Brain pericyte (primary cell): ENCODE results near the gene PRND.
"Not testable (repeated sequence)": the region's sequence is repeated elsewhere in the genome, so short reads cannot be mapped to it uniquely, and the experiment has no call there.

ENCODE experiments used
- DNase-seq: peaks from one replicate; pipeline ENCODE4 v3.0.0-alpha.2; 2012; ENCODE audit warnings: low read depth, low spot score

Gene PRND

DNA sequence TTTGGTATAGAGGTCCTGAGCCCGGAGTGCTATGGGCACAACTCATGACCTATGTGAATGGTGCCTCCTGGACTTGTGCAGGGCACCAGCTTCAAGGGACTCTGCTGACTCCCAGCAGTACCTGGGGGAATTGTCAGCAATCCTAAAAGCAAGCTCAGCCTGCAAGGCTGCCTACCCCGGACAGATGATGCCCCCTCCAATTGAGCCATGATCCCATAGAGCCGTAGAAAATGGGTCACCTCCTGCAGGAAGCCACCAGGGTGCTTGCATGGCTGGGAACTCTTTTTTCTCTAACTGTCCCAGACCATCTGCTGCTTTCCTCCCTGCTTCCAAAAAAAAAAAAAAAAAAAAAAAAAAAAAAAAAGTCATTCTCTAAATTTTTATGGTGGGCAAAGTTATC, 12.9 kb upstream of the PRND start:
- no peak for DNase-seq

DNA sequence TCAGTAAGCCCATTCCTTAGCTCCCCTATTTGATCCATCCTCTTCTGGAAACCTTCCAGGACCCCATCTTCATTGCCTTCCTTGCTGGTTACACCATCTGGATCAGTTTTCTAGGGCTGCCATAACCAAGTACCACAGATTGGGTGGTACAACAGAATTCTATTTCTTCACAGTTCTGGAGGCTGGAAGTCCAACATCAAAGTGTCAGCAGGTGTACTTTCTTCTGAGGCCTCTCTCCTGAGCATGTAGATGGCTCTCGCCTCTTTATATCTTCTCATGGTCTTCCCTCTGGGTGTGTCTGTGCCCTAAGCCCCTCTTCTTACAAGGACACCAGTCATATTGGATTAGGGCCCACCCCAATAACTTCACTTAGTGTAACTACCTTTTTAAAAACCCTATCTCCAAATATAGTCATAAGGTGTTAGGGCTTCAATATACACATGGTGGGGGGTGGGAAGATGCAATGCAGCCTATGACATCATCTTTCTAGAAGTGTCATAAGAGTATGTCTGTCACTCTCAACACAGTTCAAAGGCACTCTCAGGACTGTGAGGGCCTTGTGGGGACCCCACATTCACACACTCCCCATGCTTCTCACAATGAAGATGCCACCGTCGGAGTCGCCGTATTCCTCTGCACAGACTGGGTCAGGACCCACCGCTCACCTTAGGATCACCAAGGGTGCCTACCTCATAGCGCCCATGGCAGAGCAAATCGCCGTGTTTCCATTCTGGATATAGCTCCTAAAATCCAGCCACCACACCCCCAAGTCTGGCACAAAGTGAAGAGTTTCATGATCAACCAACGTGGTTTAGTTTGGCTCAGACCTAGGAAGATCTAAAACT, 12.2 kb upstream of the PRND start:
- DNase-seq, result no peak

DNA sequence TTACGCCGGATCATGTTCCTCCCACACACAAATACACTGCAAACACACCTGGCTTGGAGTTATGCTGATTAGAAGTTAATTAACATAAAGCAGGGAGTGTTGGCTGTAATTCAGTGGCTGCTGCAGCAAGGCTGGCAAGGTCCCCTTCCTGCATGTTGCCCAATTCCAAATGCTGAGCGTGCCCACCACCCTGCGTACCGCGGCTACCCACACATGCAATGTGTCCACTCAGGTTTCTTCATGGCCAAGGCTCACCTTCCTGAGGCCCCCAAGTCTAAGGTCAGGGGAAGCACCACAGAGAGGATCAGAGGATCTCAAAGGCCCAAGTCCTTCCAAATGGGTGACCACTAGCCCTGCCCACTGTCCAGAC, 11.6 kb upstream of the PRND start:
- DNase-seq, result no peak

DNA sequence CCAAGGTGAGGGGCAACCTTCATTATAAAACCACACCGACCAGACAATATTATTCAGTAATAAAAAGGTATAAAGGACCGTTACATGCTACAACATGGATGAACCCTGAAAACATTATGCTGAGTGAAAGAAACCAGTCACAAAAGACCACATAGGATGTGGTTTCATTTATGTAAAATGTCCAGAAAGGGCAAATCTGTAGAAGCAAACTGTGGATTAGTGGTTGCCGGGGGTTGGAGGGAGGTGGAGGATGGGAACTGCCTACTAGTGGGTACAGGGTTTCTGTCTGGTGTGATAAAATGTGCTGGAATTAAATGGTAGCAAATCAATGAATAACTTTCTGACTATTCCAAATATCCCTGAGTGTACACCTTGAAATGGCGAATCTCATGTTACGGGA, 10.2 kb upstream of the PRND start:
- DNase-seq, result no peak

DNA sequence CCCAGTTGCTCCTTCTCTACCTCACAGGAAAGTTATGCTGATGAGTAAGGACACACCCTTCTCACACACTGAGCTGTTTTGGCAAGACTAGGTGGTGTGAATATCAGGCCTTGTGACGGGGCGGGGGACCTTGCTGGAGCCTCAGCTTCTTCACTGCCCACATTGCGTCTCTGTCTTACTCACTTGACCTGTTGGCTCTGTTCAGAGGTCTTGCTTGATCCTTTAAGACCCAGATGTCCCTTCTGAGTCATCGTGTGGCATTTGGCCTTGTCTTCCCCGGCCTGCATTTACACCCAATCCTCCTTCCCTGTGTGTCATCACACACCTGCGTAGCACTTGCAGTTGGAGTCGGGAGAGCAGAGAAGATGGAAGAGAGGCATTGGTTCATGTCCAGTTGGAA, 8.3 kb upstream of the PRND start:
- DNase-seq, result no peak

DNA sequence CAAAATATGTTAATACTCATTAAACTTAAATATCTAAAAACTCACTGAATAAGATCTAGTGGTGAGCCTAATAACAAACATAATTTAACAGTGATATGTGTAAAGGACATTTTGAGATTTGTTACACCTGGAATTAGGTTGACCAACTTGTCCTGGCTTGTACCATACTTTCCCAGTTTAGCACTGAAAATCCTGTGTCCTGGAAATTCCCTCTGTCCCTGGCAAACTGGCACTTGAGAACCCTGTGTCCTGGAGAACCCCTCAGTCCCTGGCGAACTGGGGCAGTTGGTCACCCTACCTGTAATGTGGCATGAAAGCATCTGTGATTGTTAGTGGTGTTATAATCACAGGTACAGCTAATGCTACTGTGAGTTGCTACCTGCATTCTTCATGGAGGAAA, 6.9 kb upstream of the PRND start:
- no peak for DNase-seq

DNA sequence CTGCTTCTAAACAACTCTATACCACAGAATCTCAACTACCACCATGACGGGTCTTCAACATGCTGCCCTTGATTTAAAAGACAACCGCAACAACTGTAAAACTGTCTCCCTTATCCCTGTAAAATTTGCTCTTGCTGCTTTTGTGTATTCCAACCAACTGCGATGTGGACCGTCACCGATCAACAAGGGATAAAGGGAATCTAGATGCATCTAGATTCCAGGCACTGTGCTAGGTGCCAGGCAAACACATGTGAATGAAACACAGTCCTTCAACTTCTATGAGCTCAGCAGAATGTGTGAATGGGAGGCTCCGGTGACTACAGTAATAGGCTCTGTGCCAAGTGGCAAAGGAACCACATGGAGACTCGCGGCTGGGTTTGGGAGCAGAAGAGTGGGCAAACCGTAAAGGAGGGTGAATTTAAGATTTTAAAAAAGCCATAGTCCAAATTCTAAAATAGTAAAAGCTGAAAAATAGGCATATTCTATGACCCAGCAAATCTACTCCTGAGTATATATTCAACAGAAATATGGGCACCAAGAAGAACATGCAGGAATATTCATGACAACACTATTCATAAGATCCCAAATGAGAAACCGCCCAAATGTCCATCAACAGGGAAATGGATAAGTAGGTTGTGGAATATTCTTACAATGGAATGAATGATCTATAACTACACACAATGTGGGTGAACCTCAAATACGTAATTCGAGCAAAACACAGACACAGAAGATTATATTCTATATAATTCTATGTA, 3.7 kb upstream of the PRND start:
- DNase-seq, result no peak

DNA sequence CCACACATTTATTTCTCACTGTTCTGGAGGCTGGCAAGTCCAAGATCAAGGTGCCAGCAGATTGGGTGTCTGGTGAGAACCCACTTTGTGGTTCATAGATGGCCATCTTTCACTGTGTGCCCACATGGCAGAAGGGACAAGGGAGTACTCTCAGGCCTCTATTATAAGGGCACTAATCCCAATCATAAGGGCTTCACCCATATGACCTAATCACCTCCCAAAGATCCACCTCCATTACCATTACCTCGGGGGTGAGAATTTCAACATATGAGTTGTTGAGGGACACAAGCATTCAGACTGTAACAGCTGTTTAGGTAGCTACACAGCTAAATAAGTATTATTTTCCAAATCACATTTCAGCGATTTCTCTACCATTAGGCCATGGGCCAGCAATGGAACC, 2.5 kb upstream of the PRND start:
- no peak for DNase-seq

DNA sequence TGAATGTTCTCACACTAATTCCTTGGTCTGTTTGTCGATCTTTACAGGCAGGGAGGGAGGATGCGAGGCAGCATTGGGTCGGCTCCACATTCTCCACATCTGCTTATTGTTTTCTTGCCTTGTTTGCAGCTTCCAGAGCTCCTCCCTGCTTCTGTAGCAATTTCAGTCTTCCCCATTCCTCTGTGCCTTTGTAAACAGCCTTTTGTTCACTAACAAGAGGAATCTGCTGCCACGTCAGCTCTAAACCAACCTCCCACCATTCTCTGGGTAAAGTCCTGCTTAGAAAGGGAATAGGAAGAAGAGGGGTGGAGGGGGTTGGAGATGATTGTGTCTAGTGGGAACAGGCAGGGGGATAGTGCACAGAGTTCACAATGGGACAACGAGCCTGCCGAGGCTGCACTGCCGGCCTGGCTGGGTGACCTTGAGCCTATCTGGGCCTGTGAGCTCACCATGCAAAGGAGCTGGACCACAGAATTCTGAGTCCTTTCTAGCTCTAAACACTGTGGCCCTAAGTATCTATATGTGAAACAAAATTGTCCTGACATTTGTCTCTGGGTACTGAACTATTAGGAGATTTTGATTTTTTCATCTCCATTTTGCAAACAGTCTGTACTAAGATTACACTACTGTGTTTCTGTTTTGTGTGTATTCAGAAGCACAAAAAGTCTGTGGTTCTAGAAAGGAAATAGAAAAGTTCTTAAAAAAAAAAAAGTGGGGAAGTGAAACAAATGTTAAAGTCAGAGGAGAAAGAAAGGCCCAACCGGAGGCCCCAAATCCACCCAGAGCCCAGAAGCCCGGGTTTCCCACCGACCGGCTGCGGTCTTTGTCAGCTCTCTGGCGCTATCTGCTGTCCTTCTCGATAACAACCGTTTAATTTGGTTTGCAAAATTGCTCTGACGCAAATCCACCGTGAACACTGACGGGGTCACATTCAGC, 1.4 kb upstream of the PRND start:
- DNase-seq, result no peak

DNA sequence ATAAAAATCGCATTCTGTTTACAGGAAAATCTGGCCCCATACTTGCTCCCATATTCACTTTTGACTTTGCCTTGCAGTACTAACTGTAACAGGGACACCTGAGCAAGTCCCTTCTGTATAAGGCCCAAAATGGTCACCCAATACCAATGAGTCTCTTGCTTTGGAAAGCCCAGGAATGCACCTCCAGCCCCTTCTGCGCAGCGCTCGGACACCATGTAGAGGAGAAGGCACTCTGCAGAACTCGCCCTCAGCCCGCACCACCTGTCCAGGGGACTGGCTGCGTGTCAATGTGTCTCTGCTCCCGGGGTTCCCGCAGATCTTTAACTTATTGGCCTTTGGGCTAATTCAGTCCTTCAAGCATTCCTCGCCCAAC, 746 bp upstream of the PRND start:
- no peak for DNase-seq

DNA sequence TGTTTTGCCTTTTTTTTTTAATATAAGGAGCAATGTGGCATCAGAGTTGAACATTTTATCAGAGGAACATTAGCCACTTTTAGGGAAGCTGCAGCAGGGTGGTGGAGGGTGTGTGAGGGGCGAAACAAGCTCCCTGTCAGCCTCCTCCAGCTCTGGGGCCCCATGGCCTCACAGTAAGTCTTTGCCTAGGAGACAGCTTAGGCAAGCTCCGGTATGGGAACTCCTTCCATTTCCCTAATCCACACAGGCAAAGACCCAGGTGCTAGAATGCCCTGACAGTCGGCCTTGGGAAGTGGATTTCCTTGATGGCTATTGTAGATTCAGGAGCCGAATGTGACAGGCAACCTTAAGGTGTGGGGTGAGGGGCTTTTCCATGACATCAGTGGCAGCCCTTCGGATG, 862 bp downstream of the PRND start:
- no peak for DNase-seq

DNA sequence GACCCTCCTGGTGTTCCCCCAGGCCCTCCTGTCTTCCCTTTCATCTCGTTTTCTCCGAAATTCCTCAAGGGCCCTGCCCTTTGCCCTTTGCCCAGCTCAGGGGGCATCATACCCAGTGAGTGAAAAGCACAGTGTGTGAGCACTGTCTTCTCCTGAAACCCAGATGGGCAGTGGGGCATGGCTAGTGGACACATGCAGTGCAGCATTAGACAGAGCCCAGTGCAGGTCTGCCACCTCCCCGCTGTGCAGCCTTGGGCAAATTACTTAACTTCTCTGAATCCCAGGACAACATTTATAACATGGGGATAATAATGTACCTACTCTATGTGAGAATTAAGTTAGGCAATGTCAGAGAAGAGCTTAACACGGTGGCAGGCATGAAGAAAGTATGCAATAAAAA, 1.3 kb downstream of the PRND start:
- DNase-seq, result no peak

DNA sequence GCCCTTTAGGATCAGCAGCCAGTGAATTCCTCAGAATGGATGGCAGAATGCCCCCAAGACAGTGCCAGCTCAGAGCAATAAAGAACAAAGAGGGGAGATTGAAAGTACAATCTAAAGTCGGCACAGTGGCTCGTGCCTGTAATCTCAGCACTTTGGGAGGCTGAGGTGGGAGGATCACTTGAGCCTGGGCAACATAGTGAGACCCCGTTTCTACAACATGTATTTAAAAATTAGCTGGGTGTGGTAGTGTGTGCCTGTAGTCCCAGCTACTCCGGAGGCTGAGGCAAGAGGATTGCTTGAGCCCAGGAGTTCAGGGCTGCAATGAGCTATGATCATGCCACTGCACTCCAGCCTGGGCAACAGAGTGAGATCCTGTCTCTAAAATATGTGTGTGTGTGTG, 1.8 kb downstream of the PRND start:
- not testable (repeated sequence) for DNase-seq

DNA sequence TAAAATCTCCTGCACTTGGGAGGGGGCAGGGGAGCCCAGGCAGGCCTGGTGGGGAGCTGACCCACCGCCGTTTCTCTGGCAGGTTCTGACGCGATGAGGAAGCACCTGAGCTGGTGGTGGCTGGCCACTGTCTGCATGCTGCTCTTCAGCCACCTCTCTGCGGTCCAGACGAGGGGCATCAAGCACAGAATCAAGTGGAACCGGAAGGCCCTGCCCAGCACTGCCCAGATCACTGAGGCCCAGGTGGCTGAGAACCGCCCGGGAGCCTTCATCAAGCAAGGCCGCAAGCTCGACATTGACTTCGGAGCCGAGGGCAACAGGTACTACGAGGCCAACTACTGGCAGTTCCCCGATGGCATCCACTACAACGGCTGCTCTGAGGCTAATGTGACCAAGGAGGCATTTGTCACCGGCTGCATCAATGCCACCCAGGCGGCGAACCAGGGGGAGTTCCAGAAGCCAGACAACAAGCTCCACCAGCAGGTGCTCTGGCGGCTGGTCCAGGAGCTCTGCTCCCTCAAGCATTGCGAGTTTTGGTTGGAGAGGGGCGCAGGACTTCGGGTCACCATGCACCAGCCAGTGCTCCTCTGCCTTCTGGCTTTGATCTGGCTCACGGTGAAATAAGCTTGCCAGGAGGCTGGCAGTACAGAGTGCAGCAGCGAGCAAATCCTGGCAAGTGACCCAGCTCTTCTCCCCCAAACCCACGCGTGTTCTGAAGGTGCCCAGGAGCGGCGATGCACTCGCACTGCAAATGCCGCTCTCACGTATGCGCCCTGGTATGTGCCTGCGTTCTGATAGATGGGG, 3.0 kb downstream of the PRND start:
- no peak for DNase-seq

DNA sequence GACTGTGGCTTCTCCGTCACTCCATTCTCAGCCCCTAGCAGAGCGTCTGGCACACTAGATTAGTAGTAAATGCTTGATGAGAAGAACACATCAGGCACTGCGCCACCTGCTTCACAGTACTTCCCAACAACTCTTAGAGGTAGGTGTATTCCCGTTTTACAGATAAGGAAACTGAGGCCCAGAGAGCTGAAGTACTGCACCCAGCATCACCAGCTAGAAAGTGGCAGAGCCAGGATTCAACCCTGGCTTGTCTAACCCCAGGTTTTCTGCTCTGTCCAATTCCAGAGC, 3.5 kb downstream of the PRND start:
- no peak for DNase-seq

DNA sequence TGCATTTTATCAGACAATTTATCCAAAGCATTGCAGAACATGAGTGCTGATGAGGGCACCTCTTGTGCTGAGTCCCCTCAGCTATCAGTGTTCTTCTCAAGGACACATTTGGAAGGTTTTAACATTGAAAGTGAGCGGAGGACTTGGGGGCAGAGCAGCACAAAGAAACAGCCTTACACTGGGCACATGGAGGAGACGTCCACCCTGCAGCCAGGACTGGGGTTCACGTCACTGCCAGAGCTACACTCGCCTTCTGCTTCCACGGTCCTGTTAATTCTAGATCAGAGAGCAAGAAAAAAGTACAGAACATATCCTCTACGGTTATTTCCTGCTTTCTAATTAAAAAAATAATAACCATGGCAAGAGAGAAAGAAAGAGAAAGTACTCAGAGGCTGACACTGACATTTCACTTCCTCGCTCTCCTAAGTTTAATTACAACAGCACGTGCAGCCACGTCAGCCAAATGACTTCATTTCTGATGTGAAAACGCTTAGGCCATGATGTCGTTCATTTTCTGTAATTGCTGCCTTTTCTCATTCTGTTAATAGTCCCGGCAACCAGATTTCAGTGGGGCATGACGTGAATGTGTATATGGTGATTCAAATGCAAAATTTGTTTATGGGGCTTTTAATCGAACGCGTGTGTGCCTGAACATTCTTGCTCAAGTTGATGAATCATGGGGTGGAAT, 5.1 kb downstream of the PRND start:
- no peak for DNase-seq

DNA sequence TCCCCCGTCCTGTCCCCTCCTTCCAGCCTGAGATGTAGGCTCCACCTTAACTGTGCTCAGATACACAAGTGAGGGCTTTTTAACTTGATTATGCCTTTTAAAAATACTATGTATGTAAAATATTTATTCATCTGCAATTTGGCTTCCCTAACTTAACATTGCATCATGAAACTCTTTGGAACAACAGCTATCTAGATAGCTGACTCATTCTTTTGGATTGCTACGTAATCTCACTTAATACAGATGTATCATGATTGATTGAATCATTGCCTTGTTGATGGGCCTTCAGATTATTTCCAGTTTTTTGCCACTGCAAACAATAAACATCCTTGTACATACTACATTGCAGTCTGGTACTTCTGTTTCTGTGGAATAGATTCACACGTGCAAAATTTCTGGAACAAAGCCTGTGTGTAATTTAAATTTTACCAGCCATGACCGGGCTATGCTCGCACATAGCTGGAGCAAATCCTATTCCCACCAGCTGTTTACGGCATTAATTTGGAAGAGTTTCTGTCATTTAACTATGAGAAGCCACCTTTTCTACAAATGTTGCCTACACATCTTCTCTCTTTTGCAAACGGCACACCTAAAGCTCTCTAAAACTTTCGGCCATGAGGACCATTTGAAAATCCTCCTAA, 6.5 kb downstream of the PRND start:
- no peak for DNase-seq

DNA sequence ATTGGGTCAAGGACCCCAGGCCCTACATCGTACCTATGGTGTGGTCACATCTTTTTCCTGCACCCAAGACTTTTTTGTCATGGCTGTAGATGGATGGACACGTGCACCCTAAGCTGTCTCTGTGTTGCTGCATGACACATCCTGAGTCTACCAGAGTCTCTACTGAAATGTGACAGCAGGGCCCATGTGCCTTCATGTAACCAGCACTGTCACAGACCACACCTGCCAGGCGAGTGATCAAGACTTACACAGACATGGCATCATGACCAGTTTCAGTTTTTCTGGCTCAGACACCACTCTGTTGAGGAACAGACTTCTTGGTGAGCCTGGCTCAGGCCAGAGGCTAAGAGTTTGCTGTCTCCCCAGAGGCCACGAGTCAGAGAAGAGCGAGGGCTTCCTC, 7.6 kb downstream of the PRND start:
- DNase-seq, result no peak

DNA sequence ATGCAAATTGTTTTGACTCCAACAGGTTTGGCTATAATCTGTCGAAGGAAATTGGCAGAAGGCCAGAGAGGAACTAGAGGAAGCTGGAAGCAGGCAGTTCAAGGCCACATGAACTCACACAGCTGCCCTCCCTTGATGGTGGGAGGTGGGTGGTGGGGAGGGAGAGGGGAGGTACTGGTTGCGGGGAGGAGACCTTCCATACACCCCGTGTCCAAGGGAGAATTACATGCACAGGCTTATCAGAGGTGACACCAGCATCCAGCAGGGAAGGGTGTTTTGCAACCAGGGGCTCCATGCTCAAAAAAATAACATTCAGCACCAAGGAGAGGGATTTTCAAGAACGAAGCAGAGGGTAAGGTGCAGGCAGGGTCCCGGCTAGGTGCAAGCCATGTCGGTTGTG, 9.1 kb downstream of the PRND start:
- no peak for DNase-seq

DNA sequence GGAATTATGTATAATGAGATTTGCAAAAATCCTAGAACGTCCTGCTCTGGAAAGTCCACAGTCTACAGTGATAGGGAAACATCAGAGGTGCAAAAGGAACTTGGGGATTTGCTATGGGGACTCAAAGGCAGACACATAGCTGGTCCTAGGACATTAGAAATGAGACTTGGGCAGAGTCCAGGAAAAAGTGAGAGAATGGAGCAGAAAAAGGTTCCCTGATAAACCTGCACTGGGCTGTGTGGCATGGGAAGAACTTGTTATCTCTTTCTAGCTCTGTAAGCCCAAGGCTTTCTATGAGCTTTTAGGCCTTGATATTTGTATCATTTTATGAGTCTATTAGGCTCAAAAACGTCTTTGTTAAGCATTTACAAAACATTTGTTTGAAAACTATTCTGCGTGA, 15.2 kb downstream of the PRND start:
- no peak for DNase-seq
